NCI-H146 treated with DMSO at 0.1 percent for 48 hours (cell line): ENCODE data around the gene GDI1.

Experiments used
- DNase-seq: peaks from one replicate; lab custom pipeline; 2025; ENCODE audit not compliant: unreplicated experiment; lab: John Stamatoyannopoulos, UW

The GDI1 gene

GRCh38 chrX:154408659-154409221 is 28.2 kb upstream of the GDI1 start:
- no peak for DNase-seq

- no peak for DNase-seq
Measured at GRCh38 chrX:154409222-154409871, 27.6 kb upstream of the GDI1 start, which contains the start of gene DNASE1L1. DNASE1L1 (minus strand) TSS chrX:154409254; CDS start chrX:154405568, 3,686 bp downstream.

GRCh38 chrX:154411981-154412340 is 25.0 kb upstream of the GDI1 start:
- peak; percentile 20 for DNase-seq

GRCh38 chrX:154412468-154412867 is 24.5 kb upstream of the GDI1 start:
- no peak for DNase-seq

- DNase-seq: no peak
Measured at GRCh38 chrX:154413142-154413541, 23.8 kb upstream of the GDI1 start.

GRCh38 chrX:154417157-154417556 is 19.8 kb upstream of the GDI1 start:
- DNase-seq: peak; percentile 12

- no peak for DNase-seq
Measured at GRCh38 chrX:154419189-154419588, 17.8 kb upstream of the GDI1 start.

GRCh38 chrX:154419688-154420401 is 17.1 kb upstream of the GDI1 start:
- no peak for DNase-seq

- no peak for DNase-seq
Measured at GRCh38 chrX:154420402-154420756, 16.6 kb upstream of the GDI1 start.

GRCh38 chrX:154426916-154427770 is 9.8 kb upstream of the GDI1 start:
- no peak for DNase-seq

- DNase-seq: peak; percentile 81
Measured at GRCh38 chrX:154428176-154429171, 8.5 kb upstream of the GDI1 start, which contains the start of gene ATP6AP1. ATP6AP1 (plus strand) TSS chrX:154428677; CDS start chrX:154428693, 16 bp downstream.

- no peak for DNase-seq
Measured at GRCh38 chrX:154429711-154430110, 7.2 kb upstream of the GDI1 start.

- no peak for DNase-seq
Measured at GRCh38 chrX:154430479-154430878, 6.5 kb upstream of the GDI1 start.

GRCh38 chrX:154430916-154431315 is 6.0 kb upstream of the GDI1 start:
- no peak for DNase-seq

- DNase-seq: no peak
Measured at GRCh38 chrX:154431341-154431740, 5.6 kb upstream of the GDI1 start.

- DNase-seq: no peak
Measured at GRCh38 chrX:154432210-154432609, 4.7 kb upstream of the GDI1 start.

- no peak for DNase-seq
Measured at GRCh38 chrX:154433605-154434004, 3.3 kb upstream of the GDI1 start.

- DNase-seq: no peak
Measured at GRCh38 chrX:154434394-154435168, 2.4 kb upstream of the GDI1 start.

GRCh38 chrX:154435171-154435733 is 1.7 kb upstream of the GDI1 start:
- no peak for DNase-seq
